Epithelial cell of esophagus (primary cell): ENCODE results near the gene KLHL42.

Source experiments
- DNase-seq: peaks from one replicate; pipeline ENCODE4 v3.0.0; 2010; ENCODE audit warnings: low read depth
- H3K4me3 ChIP-seq: 2 replicates; pipeline ENCODE4 v1.5.1; 2011; ENCODE audit warnings: mild to moderate bottlenecking, low read length, control low read depth
- CTCF ChIP-seq: IDR thresholded peaks from 2 replicates; pipeline ENCODE4 v1.5.1; 2011; ENCODE audit warnings: low read depth, mild to moderate bottlenecking, low read length, control low read depth, inconsistent platforms; ENCODE audit not compliant: insufficient read depth; ENCODE audit errors: missing control alignments

The KLHL42 gene

GRCh38 chr12:27781680-27782079 is 1.6 kb downstream of the KLHL42 start:
- DNase-seq = no peak
- TF ChIP-seq CTCF = no peak
- H3K4me3 ChIP-seq = peak overlapping the region; percentile 69

GRCh38 chr12:27782481-27782880 is 2.4 kb downstream of the KLHL42 start:
- no peak overlapping the region for H3K4me3 ChIP-seq
- no peak for DNase-seq
- no peak for TF ChIP-seq CTCF

GRCh38 chr12:27785882-27786570 is 6.0 kb downstream of the KLHL42 start:
- peak; percentile 90 for DNase-seq
- no peak overlapping the region for H3K4me3 ChIP-seq
- TF ChIP-seq CTCF = no peak

- no peak for DNase-seq
- no peak overlapping the region for H3K4me3 ChIP-seq
- TF ChIP-seq CTCF = no peak
Measured at GRCh38 chr12:27787559-27787958, 7.5 kb downstream of the KLHL42 start.

GRCh38 chr12:27790179-27790578 is 10.1 kb downstream of the KLHL42 start:
- H3K4me3 ChIP-seq = no peak overlapping the region
- no peak for DNase-seq
- TF ChIP-seq CTCF = no peak

- no peak for TF ChIP-seq CTCF
- DNase-seq = no peak
- no peak overlapping the region for H3K4me3 ChIP-seq
Measured at GRCh38 chr12:27794818-27795584, 15.0 kb downstream of the KLHL42 start.
